CD4-positive, alpha-beta T cell treated with Interleukin-6 for 4 hours (primary cell): ENCODE measurements around the gene HS6ST3.

Experiments used
- DNase-seq: peaks from one replicate; pipeline ENCODE4 v3.0.0-alpha.2; 2020; ENCODE audit warnings: mixed read lengths

Gene HS6ST3

DNA sequence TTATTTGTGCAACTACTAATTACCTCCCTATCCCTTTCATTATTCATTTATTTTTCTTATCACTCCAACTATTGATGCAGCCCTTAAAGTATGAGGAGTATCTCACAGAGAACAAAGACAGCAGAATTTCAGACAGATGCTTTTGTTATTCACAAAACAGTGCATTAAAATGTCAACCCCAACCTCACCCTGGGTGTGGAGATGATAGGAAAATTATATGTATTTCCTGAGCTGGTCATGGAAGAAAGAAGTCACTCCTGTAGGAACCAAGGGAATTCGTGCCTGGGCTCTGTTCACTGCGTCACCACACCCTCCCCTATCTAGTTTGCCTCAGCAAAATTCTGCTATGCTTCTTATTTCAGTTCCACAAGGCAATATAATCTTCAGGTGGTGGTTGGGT lies 588.9 kb downstream of the HS6ST3 start:
- no peak for DNase-seq

DNA sequence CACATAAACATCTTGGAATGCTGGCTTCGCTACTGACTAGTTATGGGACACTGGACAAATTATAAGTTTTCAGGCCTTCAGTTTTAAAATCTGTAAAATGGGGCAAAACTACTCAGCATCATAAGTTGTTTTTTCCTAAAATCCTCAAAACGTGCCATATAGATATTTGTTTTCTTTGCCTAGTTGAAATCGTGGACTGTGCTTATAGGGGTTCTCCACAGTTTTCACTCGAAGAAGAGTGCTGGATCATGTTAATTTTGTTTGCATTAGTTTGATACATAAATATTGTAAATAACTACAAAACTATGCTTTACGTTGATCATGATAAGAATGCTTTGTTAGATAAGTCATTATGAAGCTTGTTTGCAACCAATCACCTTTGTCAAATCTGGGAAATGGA lies 591.0 kb downstream of the HS6ST3 start:
- DNase-seq, result no peak

DNA sequence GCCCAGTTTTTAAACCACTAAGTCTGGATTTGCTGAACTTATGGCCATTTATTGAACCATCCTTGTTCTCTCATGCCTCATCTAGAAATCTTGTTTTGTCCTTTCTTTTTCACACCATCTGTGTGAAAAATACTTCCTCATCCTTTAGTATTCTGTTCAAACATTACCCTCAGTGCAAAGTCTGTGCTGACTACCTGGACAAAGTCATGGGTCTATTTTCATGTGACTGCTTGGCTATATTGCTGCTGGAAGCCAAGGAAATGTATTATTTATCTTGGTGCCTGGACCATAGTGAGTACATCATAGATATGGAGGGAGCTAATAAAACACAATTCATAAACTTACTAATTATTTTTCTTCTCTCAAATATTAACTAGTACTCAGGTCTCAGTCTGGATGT lies 591.9 kb downstream of the HS6ST3 start:
- no peak for DNase-seq

DNA sequence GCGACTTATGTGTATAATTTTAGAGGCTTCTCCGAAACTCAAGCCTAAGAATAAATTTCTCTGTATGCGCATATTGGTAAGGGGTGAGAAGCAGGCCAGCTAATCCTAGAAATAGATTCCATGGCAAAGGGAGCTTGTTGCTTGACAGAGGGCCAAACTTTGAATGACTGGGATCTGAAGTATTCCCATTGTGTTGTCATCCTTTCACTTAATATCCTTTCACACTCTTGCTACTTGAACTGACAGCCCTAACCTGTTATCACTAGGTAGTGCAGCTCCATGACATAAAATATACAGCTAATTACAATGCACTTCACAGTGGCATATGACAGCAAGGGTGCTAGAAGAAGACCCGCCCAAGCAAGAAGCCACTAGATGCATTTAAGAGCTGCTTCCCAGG lies 594.6 kb downstream of the HS6ST3 start:
- no peak for DNase-seq

DNA sequence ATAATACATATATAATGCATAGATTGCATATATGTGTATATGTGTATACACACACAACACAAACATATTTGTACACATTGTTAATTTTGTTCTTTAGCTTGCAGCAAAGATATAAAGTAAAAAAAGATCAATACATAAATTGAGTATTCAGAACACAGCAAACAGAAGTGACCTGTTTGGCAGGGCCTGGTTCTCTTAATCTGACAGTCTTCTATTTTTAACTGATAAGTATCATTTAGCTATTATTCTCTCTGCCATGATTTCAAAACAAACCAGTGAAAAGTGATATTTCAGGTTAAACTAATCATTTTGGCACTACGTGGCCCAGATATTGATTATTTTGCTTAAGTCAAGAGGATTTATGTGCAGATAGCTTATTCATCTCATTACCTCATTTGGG lies 595.0 kb downstream of the HS6ST3 start:
- DNase-seq, result no peak

DNA sequence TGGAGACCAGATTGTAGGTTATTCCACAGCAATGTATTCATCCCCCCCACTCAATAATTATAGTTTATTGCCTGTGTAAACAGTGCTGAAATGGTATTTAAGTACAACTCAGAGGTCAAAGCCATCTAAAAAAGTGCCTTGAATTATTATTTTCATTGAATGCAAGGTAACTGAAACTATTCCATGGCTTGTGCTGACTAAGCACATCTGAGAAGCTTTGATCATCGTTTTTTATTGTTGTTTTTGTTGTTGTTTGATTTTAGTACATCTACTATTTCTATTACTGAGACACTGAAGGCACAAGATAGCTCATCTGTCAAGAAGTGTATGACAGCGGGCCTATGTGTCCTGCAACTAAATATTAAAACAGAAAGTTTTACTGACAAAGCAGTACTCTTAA lies 596.4 kb downstream of the HS6ST3 start:
- no peak for DNase-seq

DNA sequence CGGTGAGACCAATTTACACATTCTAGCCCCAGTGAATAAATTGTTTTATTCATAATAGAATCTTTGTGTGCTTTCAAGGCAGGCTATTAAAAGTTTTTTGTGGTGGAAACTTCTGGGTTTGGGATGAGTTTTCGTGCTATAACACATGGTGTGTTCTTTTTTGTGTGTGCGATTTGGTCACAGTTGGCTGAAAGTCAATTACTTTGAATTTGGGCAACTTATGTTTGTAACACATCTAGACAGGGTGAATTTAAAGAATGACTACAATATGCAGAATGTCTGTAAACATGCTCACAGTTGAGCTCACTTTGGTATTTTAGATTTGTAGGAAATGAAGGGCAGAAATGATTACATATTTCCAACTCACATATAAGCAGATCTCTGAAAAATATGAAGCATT lies 597.3 kb downstream of the HS6ST3 start:
- DNase-seq, result no peak

DNA sequence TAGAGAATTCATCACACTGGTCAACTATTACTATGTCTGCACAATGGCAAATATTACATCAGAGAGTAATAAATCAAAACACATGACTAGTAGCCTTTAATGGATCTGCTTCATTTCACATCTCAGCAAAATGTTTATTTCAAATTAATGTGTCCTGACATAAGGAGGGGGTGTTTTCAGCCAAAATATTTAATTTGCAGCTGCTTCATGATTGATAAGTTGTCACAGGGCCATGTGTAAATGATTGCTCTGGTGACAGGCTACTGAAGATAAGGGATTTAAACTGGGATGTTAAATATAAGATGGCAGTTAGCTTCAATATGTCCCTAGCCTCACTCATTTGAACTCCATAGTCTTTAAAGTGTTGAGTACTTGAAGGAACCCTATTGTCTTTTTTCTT lies 601.1 kb downstream of the HS6ST3 start:
- DNase-seq, result no peak

DNA sequence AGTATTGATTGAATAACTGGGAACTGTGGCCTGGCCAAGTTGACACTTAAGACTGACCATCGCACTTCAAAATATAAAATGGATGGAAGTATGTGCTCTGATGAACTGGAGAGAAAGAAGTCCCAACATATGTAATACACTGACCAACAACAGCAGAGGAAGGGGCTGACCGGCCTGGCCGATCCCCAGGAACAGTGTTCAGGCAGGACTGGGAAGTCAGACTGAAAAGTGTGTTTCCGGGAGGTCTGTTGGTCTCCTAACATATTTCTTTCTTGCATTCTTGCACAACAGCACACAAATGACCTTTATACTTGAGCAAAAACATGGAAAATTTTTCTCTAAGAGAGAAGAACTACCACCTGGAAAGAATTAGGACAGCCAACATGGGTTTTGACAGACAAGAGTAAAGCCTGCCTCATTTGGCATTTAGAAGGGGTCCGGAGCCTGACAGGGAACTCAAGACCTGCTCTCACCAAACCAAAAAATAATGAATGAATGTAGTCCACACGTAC lies 606.5 kb downstream of the HS6ST3 start:
- DNase-seq, result no peak

DNA sequence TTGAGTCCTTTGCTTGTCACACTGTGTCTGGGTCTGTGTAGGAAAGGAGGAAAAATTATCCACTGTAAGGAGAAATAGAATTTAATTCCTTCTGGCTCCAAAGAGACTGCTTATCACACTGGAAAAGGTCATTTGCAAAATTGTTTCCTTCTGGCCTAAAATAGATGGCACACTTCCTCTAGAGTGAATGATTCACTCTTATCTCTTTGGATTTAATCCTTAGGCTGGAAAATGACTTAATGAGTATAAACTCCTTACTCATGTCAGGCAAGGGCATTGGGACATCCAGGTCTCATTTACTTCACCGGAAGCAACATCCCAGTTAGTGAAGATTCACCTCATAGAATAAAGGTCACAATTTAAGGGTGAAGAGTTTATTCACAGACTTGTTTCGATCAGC lies 610.8 kb downstream of the HS6ST3 start:
- DNase-seq, result no peak

DNA sequence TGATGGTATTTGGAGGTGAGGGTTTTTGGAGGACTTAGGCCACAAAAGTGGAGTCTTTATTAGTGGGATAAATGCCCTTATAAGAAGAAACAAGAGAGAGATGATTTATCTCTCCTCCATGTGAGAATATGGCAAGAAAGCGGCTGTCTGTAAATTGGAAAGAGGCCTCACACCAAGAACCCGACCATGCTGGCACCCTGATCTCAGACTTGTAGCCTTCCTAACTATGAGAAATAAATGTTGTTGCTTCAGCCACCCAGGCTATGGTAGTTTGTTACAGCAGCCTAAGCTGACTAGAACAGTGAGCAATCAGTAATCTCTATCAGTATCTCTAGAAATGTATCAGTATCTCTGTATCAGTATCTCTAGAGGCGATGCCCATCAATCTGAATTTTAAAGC lies 617.2 kb downstream of the HS6ST3 start:
- DNase-seq, result no peak

DNA sequence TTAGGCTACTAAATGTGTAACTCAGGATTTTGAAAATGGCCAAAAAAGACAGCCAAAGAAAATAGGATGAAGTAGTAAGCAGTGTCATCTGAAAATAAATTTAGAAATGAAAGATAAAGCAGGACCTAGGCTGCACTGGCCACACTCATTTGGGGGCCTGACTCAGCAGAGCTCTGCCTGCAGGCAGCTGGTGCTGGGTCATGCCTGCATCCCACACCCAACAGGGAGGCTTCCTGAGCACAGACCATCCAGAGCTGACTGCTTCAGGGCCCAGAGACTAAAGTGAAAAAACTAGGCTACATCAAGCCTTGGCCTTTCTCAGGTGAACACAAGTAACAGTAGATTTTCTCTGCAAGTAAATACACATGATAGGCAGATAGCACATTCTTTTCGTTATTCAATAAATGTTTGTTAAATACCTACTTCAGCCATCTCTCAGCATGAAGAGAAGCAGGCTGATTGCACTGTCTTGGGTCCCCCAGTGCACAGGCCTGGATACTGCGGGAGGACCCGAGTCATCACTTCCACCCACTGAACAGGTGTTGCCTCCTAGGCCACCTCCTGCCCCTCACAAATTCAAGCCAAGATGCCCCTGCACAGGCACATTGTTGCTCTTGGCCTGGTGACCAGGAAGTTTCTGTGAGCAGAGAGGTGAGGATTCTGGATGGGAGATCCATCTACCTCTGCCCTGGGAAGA lies 620.4 kb downstream of the HS6ST3 start:
- no peak for DNase-seq

DNA sequence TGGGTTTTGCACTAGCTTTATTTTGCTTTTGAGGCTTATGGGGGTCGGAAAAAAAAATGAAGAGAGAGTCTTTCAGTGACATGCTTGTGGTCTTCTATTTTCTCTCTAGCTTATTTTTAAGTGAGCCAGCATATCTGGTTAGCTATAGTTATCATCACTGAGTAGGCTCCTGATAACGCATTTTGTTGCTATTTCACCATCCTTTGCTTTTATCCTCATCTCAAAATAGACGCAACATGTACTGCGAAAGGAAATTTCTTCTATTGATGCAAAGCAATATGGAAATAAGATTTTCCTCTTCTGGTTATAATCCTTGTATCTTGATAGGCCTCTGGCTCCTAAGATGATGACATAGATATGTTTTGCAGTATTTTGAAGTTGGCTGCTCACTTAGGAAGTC lies 630.5 kb downstream of the HS6ST3 start:
- no peak for DNase-seq

DNA sequence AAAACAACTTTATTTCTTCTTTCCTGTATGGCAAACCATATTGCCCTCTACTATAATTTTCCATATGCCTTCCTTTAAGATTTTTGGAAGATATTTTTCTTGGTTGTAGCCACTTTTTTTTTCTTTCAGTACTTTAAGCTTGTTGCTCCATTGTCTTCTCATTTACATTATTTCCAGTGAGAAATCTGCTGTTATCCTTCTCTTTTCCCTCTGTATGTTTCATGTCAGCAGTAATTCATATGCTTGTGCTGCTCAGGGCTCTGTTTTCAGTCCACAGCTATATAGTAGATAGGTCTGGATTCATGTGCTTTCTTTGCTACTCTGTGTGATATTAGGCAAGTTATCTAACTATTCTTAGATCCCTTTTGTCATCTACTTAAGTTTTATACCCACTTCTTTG lies 636.7 kb downstream of the HS6ST3 start:
- no peak for DNase-seq

DNA sequence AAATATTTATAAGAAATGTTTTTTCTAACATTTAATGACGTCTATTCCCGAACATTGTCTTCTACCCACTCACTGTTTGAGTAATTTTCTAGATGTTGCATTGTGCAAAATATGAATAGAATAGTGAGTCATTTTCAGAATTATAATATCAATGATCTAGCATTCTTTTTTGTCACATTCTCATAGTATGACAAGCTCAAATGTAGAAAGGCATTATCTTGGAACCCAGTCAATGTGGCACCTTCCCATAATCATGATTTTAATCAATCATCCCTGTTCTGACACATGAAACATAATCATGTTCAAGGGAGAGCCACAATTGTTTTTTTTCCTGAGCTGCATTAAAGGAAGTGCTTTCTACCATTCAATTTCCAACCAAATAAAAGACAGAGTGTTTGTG lies 638.6 kb downstream of the HS6ST3 start:
- DNase-seq, result no peak

DNA sequence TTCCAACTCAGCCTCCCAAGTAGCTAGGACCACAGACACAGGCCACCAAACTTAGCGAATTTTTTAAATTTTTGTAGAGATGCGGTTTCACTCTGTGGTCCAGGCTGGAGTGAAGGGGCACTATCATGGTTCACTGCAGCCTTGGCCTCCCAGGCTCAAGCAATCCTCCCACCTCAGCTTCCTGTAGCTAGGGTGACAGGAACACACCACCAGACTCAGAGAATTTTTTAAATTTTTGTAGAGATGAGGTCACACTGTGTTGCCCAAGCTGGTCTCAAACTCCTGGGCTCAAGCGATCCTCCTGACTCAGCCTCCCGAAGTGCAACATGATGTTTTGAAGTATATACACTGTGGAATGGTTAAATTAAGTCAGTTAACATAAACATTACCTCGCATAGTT lies 640.8 kb downstream of the HS6ST3 start:
- DNase-seq, result no peak

DNA sequence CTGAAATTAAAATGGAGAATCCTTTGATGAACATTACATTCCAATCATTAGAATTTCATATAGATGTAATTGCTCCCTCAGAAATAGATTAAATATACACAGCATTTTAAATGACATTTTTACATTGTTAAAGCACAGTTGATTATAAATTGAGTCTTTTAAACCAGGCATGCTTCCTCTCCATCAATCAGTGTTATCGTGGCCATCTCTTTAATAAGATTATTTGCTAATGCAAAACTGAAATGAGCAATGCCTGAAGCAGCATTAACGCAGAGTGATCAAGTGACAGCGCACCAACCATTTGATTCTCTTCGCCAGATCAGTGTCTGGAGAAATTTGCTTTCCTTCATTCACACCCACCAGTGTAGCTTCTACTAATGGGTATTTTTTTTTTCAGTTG lies 644.6 kb downstream of the HS6ST3 start:
- DNase-seq, result no peak

DNA sequence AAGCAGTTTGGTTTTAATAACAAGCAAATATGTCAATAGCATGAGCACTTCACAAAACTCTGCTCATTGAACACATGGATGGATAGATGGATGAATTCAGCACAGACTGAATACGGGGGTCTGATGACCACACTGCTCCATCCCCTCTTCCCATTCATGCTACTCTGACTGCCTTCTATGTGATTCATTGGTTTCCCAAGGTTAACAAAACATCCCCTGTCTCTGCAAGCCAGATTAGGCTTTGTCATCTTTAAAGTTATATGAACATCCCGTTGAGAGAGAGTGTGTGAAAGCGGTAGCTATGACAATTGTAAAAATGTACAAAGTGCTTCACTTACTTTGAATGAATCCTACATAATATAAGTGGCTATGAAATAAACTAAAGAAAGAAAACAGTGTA lies 651.9 kb downstream of the HS6ST3 start:
- no peak for DNase-seq

DNA sequence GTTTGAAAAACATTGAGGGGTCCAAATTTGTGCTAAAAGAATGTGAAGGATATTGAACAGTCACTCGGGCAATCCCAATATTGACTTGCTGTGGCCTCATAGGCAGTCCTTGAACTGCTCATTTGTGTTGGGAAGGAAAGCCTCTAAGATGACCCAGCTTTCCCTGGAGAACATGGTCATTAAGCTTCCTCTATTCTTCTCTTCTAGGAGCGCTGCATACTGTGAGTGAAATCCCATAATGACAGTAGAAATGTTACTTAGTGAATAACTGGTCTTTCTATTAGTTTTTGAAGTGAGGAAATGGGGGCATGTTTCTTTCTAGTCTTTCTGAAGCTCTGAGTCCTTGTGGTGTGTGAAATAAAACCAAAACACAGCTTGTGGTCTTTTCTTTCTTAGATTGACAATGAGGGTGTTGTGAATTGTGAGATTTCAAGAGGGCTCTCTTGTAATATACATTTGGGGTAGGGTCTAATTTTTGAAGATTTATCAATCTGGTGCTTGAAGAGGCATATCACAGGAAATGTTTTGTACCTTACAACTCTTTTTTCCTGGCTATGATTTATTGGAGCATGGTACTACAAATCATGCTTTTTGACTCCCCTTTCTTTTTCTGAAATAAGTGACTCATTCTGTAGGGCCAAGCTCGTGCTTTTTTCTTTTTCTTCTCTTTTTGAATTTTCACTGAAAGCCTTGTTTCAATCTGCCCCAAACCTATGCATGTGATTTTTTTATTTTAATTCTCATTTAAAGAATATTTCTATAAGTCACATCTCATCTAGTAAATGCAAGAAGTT lies 653.6 kb downstream of the HS6ST3 start:
- DNase-seq, result no peak

DNA sequence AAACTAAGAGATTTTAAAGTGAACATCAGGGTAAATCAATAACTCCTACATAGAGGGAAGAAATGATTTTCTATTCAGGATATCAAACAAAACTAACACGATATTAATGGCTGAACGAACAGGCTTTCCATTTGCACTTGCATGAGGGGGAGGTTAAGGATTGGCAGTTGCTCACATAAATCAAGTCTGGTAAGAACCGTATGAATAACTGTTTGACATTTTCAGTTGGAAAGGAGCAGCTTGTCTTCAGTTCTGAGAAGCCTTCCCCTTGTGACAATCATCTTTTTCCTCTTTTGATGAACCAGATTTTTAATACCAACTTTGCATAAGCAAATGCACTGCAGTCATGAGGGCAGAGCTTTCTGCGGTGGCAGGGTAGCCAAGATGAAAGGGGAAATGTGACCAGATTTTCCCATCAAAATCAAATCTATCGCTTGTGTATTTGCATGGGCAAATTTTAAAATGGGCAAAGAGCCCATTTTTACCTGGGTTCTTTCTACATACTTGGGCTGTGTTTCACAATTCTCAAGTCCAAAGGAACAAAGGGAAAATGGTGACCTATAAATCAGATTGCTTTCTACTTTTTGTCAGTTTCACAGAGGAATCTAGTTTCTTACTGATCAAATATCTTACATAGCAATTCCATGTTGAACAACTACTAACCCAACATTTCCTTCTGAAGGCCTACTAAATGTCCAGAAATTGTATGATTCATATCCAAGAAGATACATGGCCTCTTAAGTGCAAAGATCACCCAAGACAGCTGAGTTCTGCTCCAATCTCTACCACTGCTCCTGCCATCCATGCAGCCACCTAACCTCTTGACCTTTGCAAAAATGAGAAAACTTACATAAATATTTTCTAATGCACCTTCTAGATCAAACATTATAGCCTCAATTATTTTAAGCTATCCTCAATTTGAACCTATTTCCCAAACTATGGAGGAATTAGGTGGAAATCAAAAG lies 654.7 kb downstream of the HS6ST3 start:
- DNase-seq, result no peak

DNA sequence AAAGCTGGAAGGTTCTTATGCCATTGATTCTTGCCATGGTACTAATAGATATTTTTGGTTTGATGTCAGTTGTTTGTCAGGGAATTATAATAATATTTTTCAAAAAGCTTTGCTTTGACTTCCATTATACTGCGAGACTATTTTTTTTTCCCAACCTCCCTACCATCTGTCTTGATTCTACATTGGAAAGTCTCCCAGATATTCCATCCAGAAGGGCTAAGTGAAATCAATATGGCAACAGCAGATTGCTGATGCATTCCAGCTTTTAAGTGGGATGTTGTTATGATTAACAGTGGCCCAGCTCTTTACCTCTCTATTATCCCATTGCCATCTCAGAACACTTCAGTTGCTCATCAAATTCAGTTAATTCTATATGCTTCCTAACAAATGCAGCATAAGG lies 657.0 kb downstream of the HS6ST3 start:
- DNase-seq, result no peak

DNA sequence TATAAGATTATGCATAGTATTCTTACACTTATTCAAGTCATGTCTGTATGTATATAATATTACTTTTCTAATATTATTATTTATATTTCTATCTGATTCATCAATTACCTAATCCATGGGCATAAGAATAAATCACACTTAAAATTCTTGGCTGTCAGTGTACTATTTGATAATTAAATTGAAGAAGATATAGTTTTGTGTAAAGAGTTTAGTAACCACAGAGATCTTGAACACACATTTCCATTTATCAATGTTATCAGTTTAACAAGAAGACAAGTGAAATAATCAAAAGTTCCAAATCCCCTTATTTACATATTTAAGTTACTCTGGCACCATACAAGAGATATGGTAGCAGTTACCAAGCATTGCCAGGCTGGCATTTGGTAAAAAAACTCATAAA lies 659.9 kb downstream of the HS6ST3 start:
- no peak for DNase-seq

DNA sequence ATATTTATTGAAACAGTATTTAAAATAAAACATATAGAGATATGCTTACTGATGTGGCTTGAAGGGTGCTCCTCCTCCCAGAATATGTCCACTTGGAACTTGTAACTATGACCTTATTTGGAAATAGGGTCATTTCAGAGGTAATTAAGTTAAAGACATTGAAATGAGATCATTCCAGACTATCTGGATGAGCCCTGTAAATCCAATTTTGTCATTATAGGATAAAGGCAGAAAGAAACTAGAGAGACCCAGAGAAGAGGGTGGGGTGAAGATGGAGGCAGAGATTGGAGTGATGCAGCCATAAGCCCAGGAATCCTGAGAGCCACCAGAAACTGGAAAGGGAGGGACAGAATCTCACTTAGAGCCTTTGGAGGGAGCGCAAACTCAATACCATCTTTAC lies 661.2 kb downstream of the HS6ST3 start:
- no peak for DNase-seq
